Heart right ventricle (tissue), 16 donors: ENCODE data around the gene VPS18. TPM values are rescaled to one million over a fixed set of nuclear protein-coding genes. Genes with fewer than 3 reads are reported as not detected.

ENCODE experiments used
- ATAC-seq, 8 donors: fragments of 200-7000 bp; cut with Tn5 transposase; one replicate each; pipeline ENCODE4 v1.9.1; 2020; ENCODE audit warnings: mild to moderate bottlenecking in 8 of 8, moderate library complexity in 8 of 8, moderate number of reproducible peaks in 1 of 8
- DNase-seq, 2 donors: peaks; one replicate each; pipeline ENCODE4 v3.0.0-alpha.2; 2020
- H3K27ac ChIP-seq, 10 donors: fragments of 200-600 bp; sonication (generic) in 2 of 10; one replicate each; pipeline versions ENCODE4 v1.5.0 to v1.8.0; 2020 to 2022; ENCODE audit warnings: mild to moderate bottlenecking in 3 of 10
- H3K27me3 ChIP-seq, 7 donors: fragments of 200-600 bp; one replicate each; pipeline ENCODE4 v1.8.0; 2021 to 2022; ENCODE audit warnings: mild to moderate bottlenecking in 2 of 7
- H3K36me3 ChIP-seq, 9 donors: fragments of 200-600 bp; sonication (generic) in 1 of 9; one replicate each; pipeline versions ENCODE4 v1.5.0 to v1.8.0; 2020 to 2022; ENCODE audit warnings: mild to moderate bottlenecking in 2 of 9
- H3K4me1 ChIP-seq, 9 donors: fragments of 200-600 bp; sonication (generic) in 1 of 9; one replicate each; pipeline versions ENCODE4 v1.5.0 to v1.8.0; 2020 to 2022; ENCODE audit warnings: mild to moderate bottlenecking in 4 of 9
- H3K4me3 ChIP-seq, 10 donors: fragments of 200-600 bp; sonication (generic) in 2 of 10; one replicate each; pipeline versions ENCODE4 v1.5.0 to v1.8.0; 2020 to 2022; ENCODE audit warnings: mild to moderate bottlenecking in 7 of 10, moderate library complexity in 2 of 10
- H3K9me3 ChIP-seq, 11 donors: fragments of 200-600 bp in 10 of 11; sonication (generic) in 2 of 11; one replicate each; pipeline versions ENCODE4 v1.5.0 to v1.8.0; 2013 to 2022; ENCODE audit warnings: mild to moderate bottlenecking in 2 of 11, control low read depth in 1 of 11, moderate library complexity in 1 of 11
- WGBS, 2 donors: extraction: QIAGEN DNeasy Blood & Tissue Kit; methylation state at CpG; one replicate each; pipeline ENCODE4 v1.1.7; 2013; ENCODE audit warnings: inconsistent platforms in 1 of 2; 5-methylcytosine and 5-hydroxymethylcytosine counted together
- intact Hi-C, 10 donors: fragments of 100-400 bp; cut with DNase I; formaldehyde crosslinking; loops; one replicate each; pipeline versions ENCODE4 v1.11.1 to v1.14.2; 2022
- polyA plus RNA-seq, 2 donors: library from polyadenylated mRNA; stranded (reverse); fragments of 200-250 nt; gene quantifications; one replicate each; pipeline ENCODE4 v1.2.3, GENCODE V29; 2013
- total RNA-seq, 10 donors: library from RNA; stranded (reverse); fragmentation: NEBNext Ultra II Directional in 3 of 10; extraction: Animal tissue kit (Norgen Biotek cat#: 25700) in 3 of 10; gene quantifications; one replicate each; pipeline versions ENCODE4 v1.2.1 to v1.2.4, GENCODE V29; 2021 to 2023
- TF ChIP-seq, protein P1 (sequence below), 9 donors: fragments of 200-600 bp; sonication (generic) in 2 of 9; IDR thresholded peaks; one replicate each; pipeline versions ENCODE4 v1.5.0 to v1.8.0; 2021 to 2022; ENCODE audit warnings: antibody characterized with exemption in 9 of 9, mild to moderate bottlenecking in 5 of 9, moderate library complexity in 1 of 9
- donor health status: Arrhythmogenic right ventricular cardiomyopathy.
- donor health status: ischemic (EF 13 %, LVEDD 7.1; RV severe dilation, severe dysfunction).
- donor health status: healthy with polysubstance abuse.
- donor health status: DM: no; HTN: yes; CAD: no.
- donor health status: DM: no; HTN: no; CAD: no.
- donor health status: ischemic (EF 25% LVEDD 6.9; RV normal size, moderate dysfunction).
- donor health status: ischemic (EF 25% LVEDD 5.7; RV mildly dilated, moderate dysfunction).
- donor health status: healthy.
- donor health status: DM: yes; HTN: yes; CAD: no.
- donor health status: Ischemic cardiomyopathy.
- donor health status: ischemic (EF 35%, LVEDD 5.7; RV mildly dilated, moderate dysfunction).
- donor health status: nonischemic (EF 11% LVEDD 7.7; RV severe dilation, severe dysfunction).
- donor health status: DM: yes; HTN: yes; CAD: no.
- donor health status: PGD.
- donor health status: ischemic (EF 29% LVEDD 5.4; RV normal size, mild dysfunction).
- donor health status: nonischemic (EF 23%, LVEDD 6.1; RV moderate dilation, normal function).

Gene VPS18
- total and polyA plus RNA-seq, 12 donors = 10.5 to 25.0 (median 20.5) TPM

DNA sequence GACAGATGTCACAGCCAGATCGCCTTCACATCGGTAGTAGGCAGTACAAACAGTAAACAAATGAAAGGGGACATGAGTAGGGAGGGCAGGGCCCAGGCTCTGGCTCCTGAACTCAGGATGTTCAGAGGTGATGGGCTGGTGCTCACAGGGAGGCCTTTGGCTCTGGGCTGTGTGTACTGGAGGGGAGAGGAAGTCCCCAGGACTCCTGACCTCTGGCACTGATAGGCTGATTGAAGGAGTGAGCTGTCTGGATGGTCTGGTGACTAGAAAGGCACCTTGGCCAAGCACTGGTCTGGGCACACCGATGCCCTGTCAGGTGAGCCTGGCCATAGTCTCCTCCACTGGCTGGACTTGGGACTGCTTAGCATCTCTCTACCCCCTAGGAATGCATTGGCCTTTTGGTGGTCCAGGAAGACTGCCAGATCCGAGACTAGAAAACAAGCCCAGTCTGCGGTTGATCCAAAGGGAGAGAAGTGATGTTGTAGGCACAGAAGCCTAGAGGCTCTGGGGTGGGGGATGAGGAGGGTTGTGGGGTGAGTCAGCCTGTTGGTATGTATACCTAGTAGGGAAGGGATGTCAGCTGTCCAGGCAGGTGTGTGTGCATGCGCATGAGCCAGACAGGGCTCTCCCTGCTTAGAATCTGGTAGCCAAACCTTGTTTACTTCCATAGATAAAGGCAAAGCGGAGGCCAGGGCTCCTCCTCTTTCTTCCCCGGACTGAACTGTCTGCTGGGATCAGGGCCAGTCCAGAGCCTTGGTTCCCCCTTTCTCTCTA is 48.6 kb upstream of the VPS18 start:
- Histone ChIP-seq H3K4me1 (peaks cover 10 to 41% (median 13%) of the 10 kb centered on the region in 9 donors), H3K27ac (no peak overlapping the region), H3K36me3 (no peaks in the 10 kb centered on the region), H3K9me3 (no peaks in the 10 kb centered on the region), H3K4me3 (peak overlapping the region in 1 of 10 donors; percentile 61), H3K27me3 (peaks cover 9 to 43% (median 35%) of the 10 kb centered on the region in 7 donors)
- ATAC-seq = no peak
- no peak for DNase-seq
- TF ChIP-seq, protein P1, sequence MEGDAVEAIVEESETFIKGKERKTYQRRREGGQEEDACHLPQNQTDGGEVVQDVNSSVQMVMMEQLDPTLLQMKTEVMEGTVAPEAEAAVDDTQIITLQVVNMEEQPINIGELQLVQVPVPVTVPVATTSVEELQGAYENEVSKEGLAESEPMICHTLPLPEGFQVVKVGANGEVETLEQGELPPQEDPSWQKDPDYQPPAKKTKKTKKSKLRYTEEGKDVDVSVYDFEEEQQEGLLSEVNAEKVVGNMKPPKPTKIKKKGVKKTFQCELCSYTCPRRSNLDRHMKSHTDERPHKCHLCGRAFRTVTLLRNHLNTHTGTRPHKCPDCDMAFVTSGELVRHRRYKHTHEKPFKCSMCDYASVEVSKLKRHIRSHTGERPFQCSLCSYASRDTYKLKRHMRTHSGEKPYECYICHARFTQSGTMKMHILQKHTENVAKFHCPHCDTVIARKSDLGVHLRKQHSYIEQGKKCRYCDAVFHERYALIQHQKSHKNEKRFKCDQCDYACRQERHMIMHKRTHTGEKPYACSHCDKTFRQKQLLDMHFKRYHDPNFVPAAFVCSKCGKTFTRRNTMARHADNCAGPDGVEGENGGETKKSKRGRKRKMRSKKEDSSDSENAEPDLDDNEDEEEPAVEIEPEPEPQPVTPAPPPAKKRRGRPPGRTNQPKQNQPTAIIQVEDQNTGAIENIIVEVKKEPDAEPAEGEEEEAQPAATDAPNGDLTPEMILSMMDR (IDR thresholded peaks at IDR 0.05) = no peak
- WGBS, 2 donors = 87 to 92% methylated on average over 8 of the region's 8 CpGs
- intact Hi-C loops = no loop called here

DNA sequence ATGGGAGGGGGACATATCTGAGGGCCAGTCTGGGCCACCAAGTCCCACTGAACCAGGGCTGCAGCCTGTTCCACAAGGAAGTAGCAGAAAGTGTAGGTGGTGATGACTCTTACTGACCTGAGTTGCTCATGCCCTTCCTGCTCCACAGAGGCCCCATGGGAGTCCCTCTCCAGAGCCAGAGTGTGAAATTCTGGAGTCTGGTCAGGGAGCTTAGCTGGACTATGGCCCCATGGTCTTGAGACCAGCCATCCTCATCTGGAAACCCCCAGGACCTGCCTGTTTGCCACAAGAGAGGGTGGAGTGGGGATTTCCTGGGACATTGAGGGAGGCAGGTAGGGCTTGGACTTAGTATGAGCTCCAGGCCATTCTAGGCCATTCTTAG is 47.4 kb upstream of the VPS18 start:
- Histone ChIP-seq H3K4me1 (peaks cover 10 to 41% (median 13%) of the 10 kb centered on the region in 9 donors), H3K27ac (peak overlapping the region in 2 of 10 donors; percentile 22 to 62), H3K36me3 (no peaks in the 10 kb centered on the region), H3K27me3 (peaks cover 9 to 43% (median 35%) of the 10 kb centered on the region in 7 donors), H3K9me3 (no peaks in the 10 kb centered on the region), H3K4me3 (no peak overlapping the region)
- TF ChIP-seq, protein P1 (IDR thresholded peaks at IDR 0.05) = no peak
- DNase-seq = no peak
- ATAC-seq = no peak
- intact Hi-C loops = no loop called here

DNA sequence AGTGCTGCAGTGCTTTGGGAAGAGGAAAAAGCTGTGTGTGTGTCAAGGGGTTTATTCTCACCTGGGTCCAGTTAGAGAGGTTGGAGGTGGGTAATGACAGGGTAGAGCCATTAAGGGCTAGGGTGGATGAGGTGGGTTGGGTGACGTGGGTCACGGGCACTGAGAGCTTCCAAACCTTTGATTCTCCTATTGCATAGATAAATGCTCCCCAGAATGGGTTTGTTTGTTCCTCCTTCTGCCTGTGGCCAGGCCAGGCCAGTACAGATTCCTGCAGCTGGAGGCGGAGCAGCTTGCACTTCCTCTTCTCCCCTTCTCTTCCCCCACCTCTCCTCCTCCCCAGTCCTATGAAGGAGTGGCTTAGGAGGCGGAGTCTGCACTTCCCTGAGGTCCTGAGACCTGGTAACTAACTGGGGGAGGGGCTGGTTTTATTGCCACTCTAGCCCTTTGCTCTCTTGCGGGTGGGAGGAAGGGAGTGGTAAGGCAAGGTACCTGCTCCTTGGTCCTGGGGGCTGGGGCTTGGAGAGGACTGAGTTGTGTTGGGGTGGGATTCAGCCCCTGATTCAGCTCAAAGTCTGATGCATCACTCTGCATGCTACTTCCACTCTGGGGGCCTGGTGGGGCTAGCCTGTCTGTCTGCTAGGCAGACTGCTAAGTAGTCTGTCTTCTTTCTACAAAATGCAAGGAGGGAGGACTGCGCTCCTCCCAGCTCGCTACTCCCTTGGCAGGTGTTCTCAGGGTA is 46.9 kb upstream of the VPS18 start:
- intact Hi-C loops = no loop called here
- peaks cover 9 to 43% (median 34%) of the 10 kb centered on the region in 7 donors for H3K27me3 ChIP-seq
- H3K4me3 ChIP-seq = no peak overlapping the region

DNA sequence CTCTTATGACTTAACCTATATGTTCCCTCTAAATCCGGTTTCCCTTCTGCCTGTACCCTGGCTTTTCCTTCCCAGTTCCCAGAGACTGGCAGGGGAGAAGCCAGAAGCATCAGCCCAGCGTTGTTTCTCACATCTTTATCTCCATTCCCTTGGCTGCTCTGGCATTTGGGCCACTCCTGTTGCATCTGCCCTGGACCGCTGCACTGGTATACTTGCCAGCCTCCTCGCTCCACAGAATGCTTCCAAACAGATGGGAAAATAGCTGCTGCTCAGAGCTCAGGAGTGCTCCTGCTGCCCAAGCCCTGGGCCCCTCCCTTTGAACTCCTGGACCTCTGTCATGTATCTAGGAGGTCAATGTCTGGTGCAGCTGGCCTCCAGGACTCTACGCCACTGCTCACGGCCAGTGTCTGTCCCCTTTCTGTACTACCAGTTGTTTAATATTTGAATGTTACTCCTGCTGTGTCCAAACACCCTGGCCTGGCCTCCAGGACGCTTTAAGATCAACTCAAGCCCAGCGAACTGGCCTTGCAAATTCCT is 43.6 kb upstream of the VPS18 start:
- Histone ChIP-seq H3K9me3 (no peaks in the 10 kb centered on the region), H3K36me3 (no peaks in the 10 kb centered on the region), H3K27ac (no peak overlapping the region), H3K4me1 (peaks cover 0 to 23% (median 0%) of the 10 kb centered on the region in 9 donors), H3K4me3 (no peak overlapping the region), H3K27me3 (peaks cover 0 to 18% (median 10%) of the 10 kb centered on the region in 7 donors)
- TF ChIP-seq, protein P1 (IDR thresholded peaks at IDR 0.05) = no peak
- 83 to 86% methylated on average over 8 of the region's 8 CpGs for WGBS, 2 donors
- intact Hi-C loops = loop anchor here in 2 of 10 donors (10.0 kb wide), 1 partner anchor 334 kb away; no protein-coding TSS in a partner anchor
- DNase-seq (no peak), ATAC-seq (no peak)

More for the DNA sequence above, 46.9 kb upstream of the VPS18 start:
- 77 to 81% methylated on average over 7 of the region's 7 CpGs for WGBS, 2 donors
- TF ChIP-seq, protein P1 (IDR thresholded peaks at IDR 0.05) = no peak
- Histone ChIP-seq H3K9me3 (no peaks in the 10 kb centered on the region), H3K27ac (peak overlapping the region in 2 of 10 donors; percentile 22 to 62), H3K4me1 (peaks cover 10 to 41% (median 13%) of the 10 kb centered on the region in 9 donors), H3K36me3 (no peaks in the 10 kb centered on the region)
- peak; percentile 44 to 78 (median 74) for ATAC-seq
- peak; percentile 21 to 34 for DNase-seq
